ENCODE data around the gene TMEM94. TPM values are rescaled to one million over a fixed set of nuclear protein-coding genes. Genes with fewer than 3 reads are reported as not detected.

TMEM94 gene
- total and polyA plus RNA-seq, 2 of the 13 experiments (the other 11 are each of a cell fraction or from before 2014, with no cell fraction given), result 32.6 to 134 TPM

DNA sequence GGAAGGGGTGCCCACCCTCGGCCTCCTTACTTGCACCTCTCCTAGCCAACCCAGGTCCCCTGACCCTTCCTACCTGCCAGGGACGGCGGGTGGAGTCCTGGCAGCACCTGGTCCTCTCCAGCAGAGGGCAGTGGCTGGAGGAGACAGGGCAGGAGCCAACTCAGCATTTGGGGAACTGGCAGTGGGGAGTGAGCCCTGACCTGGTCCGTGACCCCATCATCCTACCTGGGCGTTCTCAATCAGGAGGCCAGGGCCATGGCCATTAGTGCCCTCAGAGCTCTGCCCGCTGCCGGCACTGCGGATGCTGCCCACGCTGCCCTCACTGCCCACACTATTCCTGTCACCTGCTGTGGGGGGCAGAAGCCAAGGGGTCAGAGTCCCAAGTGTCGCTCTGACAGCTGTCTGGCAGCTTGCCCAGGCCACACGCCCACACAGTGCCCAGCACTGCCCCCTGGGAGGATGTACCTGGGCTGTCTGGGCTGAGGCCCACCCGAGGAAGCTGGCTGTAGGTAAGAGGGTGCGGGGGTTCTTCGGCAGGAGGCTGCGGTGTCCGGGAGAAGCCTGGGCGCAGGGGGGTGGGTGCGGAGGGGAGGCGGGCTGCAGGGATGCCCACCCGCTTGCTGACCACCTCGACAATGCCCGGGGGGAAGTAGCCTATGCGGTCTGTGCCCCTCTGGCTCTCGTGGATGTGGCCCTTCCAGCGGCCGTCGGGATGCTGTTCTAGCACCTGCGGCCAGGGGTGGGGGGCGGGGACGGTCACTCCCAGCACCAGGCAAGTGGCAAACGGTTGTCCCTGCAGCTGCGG lies 48.1 kb downstream of the TMEM94 start (continued):
- TF ChIP-seq, protein P1, sequence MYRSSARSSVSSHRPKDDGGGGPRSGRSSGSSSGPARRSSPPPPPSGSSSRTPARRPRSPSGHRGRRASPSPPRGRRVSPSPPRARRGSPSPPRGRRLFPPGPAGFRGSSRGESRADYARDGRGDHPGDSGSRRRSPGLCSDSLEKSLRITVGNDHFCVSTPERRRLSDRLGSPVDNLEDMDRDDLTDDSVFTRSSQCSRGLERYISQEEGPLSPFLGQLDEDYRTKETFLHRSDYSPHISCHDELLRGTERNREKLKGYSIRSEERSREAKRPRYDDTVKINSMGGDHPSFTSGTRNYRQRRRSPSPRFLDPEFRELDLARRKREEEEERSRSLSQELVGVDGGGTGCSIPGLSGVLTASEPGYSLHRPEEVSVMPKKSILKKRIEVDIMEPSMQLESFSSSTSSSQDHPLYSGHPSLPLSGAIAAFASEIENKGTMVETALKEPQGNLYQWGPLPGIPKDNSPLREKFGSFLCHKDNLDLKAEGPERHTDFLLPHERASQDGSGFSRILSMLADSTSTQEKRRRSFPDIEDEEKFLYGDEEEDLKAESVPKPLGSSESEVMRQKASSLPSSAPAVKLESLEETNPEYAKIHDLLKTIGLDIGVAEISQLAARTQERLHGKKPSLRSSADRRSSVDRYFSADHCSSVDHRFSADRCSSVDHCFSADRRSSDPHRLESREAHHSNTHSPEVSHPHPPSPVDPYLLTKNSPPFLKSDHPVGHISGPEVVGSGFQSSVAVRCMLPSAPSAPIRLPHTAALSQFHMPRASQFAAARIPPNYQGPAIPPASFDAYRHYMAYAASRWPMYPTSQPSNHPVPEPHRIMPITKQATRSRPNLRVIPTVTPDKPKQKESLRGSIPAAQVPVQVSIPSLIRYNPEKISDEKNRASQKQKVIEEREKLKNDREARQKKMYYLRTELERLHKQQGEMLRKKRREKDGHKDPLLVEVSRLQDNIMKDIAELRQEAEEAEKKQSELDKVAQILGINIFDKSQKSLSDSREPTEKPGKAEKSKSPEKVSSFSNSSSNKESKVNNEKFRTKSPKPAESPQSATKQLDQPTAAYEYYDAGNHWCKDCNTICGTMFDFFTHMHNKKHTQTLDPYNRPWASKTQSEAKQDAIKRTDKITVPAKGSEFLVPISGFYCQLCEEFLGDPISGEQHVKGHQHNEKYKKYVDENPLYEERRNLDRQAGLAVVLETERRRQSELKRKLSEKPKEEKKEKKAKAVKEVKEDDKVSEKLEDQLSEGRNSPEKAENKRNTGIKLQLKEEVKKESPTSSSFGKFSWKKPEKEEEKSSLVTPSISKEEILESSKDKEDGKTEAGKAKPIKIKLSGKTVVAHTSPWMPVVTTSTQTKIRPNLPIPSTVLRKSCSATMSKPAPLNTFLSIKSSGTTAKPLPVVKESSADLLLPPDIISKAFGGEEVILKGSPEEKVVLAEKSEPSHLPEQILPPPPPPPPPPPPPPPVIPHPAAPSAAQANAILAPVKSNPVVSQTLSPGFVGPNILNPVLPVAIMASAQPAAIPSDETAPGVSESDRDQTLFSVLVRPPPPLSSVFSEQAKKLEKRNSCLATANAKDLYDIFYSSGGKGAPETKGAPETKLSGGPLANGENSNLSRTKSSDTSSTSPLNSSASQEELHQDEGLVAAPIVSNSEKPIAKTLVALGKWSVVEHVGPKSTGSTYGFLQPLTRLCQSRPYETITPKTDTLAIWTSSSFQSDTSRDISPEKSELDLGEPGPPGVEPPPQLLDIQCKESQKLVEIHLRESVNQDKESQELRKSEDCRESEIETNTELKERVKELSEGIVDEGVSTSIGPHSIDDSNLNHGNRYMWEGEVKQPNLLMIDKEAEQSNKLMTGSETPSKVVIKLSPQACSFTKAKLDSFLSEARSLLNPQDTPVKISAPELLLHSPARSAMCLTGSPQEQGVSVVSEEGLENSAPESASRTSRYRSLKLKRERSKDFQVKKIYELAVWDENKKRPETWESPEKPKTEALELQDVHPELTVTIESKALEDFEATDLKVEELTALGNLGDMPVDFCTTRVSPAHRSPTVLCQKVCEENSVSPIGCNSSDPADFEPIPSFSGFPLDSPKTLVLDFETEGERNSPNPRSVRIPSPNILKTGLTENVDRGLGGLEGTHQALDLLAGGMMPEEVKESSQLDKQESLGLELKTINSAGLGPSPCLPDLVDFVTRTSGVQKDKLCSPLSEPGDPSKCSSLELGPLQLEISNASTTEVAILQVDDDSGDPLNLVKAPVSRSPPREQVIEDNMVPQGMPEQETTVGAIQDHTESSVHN (CRISPR knock-in tag; IDR thresholded peaks at IDR 0.05), result no peak
- TF ChIP-seq SOX6 (IDR thresholded peaks at IDR 0.05), result no peak
- peak; percentile 31; the same call in 1 of the 2 replicates for TF ChIP-seq SOX6 (CRISPR knock-in tag; IDR thresholded peaks at IDR 0.05)
- no peak for TF ChIP-seq NR2C2 (CRISPR knock-in tag; IDR thresholded peaks at IDR 0.05; ENCODE audit: borderline replicate concordance)
- 0 out of 2 replicates have a peak, but pooled peaks have one; percentile 11 for TF ChIP-seq CHCHD3 (CRISPR knock-in tag; IDR thresholded peaks at IDR 0.05)
- no peak for TF ChIP-seq MTA3 (CRISPR knock-in tag; IDR thresholded peaks at IDR 0.05)
- peak in 1 of 2 experiments; percentile 57; a peak in 1 of 4 replicates for TF ChIP-seq NR2F1 (CRISPR knock-in tag; IDR thresholded peaks at IDR 0.05)
- TF ChIP-seq, protein P2, sequence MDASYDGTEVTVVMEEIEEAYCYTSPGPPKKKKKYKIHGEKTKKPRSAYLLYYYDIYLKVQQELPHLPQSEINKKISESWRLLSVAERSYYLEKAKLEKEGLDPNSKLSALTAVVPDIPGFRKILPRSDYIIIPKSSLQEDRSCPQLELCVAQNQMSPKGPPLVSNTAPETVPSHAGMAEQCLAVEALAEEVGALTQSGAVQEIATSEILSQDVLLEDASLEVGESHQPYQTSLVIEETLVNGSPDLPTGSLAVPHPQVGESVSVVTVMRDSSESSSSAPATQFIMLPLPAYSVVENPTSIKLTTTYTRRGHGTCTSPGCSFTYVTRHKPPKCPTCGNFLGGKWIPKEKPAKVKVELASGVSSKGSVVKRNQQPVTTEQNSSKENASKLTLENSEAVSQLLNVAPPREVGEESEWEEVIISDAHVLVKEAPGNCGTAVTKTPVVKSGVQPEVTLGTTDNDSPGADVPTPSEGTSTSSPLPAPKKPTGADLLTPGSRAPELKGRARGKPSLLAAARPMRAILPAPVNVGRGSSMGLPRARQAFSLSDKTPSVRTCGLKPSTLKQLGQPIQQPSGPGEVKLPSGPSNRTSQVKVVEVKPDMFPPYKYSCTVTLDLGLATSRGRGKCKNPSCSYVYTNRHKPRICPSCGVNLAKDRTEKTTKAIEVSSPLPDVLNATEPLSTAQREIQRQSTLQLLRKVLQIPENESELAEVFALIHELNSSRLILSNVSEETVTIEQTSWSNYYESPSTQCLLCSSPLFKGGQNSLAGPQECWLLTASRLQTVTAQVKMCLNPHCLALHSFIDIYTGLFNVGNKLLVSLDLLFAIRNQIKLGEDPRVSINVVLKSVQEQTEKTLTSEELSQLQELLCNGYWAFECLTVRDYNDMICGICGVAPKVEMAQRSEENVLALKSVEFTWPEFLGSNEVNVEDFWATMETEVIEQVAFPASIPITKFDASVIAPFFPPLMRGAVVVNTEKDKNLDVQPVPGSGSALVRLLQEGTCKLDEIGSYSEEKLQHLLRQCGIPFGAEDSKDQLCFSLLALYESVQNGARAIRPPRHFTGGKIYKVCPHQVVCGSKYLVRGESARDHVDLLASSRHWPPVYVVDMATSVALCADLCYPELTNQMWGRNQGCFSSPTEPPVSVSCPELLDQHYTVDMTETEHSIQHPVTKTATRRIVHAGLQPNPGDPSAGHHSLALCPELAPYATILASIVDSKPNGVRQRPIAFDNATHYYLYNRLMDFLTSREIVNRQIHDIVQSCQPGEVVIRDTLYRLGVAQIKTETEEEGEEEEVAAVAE (CRISPR knock-in tag; IDR thresholded peaks at IDR 0.05; ENCODE audit: borderline replicate concordance), result no peak
- no peak for TF ChIP-seq ZNF788 (CRISPR knock-in tag; IDR thresholded peaks at IDR 0.05; ENCODE audit: borderline replicate concordance)
- no peak for TF ChIP-seq FOXK2 (IDR thresholded peaks at IDR 0.05)
- TF ChIP-seq KAT2B (IDR thresholded peaks at IDR 0.05; ENCODE audit: borderline replicate concordance, low read depth, low read length), result no peak
- TF ChIP-seq, protein P3, sequence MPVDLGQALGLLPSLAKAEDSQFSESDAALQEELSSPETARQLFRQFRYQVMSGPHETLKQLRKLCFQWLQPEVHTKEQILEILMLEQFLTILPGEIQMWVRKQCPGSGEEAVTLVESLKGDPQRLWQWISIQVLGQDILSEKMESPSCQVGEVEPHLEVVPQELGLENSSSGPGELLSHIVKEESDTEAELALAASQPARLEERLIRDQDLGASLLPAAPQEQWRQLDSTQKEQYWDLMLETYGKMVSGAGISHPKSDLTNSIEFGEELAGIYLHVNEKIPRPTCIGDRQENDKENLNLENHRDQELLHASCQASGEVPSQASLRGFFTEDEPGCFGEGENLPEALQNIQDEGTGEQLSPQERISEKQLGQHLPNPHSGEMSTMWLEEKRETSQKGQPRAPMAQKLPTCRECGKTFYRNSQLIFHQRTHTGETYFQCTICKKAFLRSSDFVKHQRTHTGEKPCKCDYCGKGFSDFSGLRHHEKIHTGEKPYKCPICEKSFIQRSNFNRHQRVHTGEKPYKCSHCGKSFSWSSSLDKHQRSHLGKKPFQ (CRISPR knock-in tag; IDR thresholded peaks at IDR 0.05; ENCODE audit: insufficient replicate concordance), result no peak
- TF ChIP-seq, protein P4, sequence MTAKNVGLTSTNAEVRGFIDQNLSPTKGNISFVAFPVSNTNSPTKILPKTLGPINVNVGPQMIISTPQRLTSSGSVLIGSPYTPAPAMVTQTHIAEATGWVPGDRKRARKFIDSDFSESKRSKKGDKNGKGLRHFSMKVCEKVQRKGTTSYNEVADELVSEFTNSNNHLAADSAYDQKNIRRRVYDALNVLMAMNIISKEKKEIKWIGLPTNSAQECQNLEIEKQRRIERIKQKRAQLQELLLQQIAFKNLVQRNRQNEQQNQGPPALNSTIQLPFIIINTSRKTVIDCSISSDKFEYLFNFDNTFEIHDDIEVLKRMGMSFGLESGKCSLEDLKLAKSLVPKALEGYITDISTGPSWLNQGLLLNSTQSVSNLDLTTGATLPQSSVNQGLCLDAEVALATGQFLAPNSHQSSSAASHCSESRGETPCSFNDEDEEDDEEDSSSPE (CRISPR knock-in tag; IDR thresholded peaks at IDR 0.05), result no peak

Measured in HepG2 (cell line).